Superior temporal gyrus (tissue), 1 donor: ENCODE data around the gene DOLK.

ENCODE experiments used
- DNase-seq: peaks from one replicate; pipeline ENCODE4 v3.0.0-alpha.2; 2016; ENCODE audit errors: extremely low spot score

DOLK gene

DNA sequence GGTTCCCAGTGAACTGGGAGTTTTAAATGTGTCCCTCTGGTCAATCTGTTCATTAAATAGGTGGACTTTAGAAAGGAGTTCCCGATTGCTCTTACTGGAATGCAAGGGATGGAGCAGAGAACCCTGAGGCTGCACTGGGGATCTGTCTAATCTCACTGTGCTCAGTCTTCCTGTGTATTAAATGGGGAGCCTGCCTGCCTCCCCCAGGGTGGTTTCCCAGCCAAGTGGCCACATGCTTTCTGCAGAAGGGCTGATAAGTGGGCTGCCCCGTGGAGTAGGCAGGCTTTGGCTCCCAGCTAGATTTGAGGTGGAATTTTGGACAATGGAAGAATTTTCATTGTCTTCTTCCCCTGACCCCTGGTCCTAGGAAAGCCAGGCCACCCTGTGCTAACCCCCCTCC, 40.7 kb downstream of the DOLK start:
- DNase-seq: no peak

DNA sequence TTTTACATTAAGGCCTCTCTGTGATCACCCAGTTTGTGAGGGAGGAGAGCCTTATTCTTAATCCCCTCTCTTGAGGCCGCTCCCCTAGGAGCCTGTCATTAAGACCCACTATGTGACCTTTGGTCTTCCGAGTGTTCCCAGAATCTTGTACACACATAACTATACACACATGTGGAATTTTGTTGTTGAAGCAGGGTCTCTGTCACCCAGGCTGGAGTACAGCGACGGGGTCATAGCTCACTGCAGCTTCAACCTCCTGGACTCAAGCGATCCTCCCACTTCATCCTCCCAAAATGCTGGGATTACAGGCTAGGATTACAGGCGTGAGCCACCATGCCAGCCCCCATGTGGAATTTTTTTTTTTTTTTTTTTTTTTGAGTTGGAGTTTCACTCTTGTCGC, 41.4 kb downstream of the DOLK start:
- no peak for DNase-seq

DNA sequence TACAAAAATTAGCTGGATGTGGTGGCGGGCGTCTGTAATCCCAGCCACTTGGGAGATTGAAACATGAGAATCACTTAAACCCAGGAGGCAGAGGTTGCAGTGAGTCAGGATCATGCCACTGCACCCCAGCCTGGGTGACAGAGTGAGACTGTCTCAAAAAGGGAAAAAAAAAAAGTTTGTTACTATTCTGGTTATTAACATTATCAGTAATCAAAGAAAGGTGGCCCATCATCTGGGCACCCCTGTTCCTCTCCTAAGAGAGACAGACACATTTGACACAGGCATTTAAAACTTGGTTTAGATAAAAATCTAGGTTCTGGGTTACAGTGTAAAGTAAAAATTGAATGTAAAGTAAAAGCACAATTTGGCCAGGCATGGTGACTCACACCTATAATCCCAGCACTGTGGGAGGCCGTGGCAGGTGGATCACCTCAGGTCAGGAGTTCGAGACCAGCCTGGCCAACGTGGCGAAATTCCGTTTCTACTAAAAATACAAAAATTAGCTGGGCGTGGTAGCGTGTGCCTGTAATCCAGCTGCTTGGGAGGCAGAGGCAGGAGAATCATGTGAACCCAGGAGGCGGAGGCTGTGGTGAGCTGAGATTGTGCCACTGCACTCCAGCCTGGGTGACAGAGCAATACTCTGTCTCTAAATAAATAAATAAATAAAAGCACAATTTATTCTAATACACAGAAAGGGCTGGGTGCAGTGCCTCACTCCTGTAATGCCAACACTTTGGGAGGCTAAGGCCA, 43.4 kb downstream of the DOLK start:
- DNase-seq: no peak

DNA sequence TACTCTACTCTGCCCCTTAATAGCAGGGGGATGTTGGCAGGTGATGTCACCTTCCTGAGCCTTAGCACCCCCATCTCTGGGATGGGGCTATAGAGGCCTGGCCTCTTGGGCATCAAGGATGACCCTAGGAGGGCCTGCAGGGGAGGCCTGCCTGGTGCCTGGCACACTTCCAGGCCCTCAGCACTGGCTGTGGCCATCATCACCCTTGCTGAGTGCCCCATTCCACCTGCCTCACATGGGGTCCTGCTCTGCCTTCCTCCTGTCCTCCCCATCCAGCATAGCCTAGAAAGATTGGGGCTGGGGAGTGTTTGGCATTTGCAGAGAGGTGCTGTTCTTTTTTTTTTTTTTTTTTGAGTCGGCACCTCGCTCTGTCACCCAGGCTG, 44.3 kb downstream of the DOLK start:
- DNase-seq: no peak

DNA sequence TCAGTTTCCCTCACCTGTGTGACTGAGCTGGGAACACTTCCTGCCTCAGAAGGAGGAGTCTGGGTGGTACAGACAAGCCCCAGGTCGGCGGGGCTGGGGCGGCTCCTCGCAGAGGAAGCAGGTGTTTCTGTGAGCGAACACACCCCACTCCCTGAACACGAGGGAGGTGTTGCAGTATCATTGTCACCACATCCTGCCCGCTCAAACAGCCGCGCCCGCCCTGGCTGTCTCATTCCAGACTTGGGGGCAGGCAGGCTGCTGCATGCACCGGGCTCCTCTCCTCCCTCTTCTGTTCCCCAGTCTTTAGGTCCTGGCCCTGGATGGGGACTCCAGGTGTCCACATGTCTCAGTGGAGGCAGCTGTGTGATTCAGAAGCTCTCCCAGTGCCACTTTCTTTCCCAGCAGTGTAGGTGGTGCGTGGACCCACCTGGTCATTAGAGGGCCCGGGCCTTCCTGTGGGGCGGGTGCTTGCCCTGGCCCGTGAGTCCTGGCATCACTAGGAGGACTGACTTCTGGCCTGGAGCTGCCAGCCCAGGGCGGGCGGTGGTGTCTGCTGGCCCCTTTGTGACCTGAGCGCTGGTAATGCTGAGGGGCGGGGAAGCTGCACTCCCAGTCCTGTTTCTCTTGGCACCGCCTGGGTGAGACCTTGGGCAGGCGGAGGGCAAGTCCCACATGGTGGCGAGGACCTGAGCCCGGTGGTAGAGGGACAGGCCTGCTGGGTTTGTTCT, 44.9 kb downstream of the DOLK start:
- DNase-seq: no peak

DNA sequence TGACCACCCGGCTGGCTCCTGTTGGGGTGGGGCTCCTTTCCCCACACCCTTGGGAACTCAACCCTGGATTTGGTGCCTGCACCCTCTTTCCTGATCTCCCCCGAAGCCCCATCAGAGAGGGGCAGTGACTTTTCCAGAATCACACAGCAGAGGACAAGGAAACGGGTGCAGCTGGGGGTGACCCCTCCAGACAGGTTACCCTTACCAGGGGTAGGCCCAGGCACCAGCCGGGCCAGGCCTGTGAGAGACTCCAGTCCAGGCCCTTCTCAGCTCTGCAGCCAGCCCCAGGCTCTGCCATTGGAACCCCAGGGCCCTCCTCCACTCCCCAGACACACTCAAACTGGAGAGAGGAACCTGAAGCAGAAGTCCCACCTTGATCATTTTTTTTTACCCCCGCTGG, 45.6 kb downstream of the DOLK start:
- DNase-seq: no peak

DNA sequence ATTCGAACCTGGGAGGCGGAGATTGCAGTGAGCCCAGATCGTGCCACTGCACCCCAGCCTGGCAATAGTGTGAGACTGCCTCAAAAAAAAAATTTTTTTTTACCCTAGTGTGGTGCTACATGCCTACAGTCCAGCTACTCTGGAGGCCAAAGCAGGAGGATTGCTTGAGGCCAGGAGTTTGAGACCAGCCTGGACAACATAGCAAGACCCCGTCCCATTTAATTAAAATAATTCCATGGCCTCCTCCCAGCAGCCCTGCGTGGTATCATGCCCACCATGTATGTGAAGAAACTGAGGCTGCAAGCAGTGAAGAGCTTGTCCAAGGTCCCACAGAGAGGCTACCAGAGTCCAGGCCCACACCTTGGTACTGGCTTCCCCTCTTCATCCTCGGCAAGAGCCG, 46.0 kb downstream of the DOLK start:
- DNase-seq: no peak

DNA sequence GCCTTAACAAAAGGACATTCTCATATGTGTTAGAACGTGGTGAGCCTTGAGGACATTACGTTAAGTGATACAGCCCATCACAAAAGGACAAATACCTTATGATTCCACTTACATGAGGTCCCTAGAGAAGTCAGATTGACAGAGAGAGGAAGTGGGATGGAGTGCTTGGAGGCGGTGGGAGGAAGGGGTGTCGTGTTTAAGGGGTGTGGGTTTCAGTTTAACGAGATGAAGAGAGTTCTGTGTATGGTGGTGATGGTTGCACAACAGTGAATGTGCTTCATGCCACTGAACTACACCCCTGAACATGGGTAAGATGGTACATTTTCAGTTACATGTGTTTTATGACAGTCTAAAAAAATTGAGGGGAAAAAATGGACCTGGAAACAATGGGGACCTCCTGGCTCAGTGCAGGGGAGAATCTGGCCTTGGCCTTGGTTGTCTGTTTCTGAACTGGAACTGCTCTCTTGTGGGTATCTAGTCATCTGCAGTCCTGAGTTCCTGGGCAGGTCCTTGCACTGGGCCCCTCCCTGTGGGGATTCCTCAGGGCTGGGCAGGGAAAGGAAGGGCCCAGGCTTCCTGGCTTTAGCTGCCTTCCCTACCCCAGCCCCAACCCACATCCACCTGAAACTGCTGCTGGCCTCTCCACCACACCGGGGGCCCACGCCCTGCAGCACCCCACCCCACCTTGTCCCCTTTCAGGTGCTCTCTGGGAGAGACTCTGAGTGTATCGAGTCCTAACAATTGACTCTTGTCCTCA, 47.7 kb downstream of the DOLK start:
- DNase-seq: no peak

DNA sequence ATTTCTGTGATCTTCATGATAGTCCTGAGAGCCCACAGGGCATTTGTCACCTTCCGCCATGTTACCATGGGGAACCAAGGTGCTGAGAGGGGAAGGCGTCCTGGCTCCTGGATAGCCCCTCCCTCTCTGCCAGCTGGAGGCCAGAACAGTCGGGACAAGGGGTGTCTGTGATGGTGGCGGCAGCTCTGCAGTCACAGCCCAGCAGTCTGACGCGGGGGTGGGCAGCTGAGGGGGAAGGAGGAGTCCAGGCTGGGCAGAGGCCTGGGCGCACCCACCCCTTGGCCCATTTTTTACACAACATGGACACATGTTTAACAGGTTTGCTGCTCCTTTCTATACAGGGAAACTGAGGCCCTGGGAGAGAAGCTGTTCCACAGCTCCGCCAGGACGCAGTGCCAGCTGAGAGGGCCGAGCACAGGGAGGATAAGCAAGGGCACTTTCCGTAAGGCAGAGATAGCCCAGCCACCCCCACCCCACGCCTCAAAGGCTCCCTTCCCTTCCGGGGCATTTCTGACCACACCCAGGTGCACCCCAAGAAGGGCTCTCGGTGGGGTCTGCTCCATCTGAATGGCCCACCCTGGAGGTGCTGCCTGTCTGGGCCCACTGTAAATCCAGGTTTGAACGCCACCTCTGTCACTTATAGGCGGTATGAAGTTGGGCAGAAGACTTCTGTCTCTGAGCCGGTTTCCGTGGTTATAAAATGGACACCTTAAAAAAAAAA, 48.4 kb downstream of the DOLK start:
- DNase-seq: no peak

DNA sequence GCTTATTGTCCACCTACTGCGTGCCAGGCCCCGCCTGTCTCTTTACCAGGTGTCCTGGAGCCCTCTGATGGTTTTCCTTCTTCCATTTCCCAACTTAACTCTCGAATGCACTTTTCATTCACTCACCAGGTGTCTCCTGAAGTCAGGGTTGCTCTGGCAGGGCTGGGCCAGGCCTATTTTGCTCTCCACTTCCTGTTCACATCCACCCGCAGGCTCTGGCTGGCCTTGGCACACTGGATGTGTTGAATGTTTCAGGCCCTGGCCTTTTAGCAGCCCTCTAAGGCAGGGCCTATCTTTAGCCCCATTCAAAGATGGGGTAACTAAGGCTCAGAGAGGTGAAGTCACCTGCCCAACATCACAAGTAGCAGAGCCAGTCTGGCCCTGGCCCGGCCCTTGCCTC, 49.0 kb downstream of the DOLK start:
- DNase-seq: no peak

DNA sequence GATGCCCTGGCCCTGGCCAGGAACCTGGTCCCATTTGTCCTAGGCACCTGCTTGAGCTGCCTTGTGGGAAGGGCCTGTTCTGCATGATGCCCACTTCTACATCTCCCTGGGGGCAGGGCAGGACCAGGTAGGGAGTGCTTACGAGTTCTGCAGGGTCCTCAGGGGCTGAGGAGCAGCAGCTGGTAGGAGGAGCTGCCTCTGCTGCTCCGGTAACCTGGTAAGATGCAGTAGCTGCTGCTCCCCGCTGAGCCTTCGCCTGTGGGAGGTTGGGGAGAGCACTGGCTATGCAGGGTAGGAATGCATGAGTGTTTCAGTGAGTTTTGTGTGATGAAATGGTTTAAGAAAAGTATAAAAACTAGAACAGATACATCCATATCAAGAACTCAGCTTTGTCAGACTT, 51.8 kb downstream of the DOLK start:
- DNase-seq: no peak
